K562 (cell line): ENCODE data around the gene ARHGEF17. TPM values are rescaled to one million over a fixed set of nuclear protein-coding genes. Genes with fewer than 3 reads are reported as not detected.
A peak's percentile ranks its signal among the peaks of the same experiment; 100 is the strongest.

Experiments used
- ATAC-seq: fragments of 200-7000 bp; cut with Tn5 transposase; 3 replicates; pipeline ENCODE4 v1.9.1; 2020; ENCODE audit warnings: moderate library complexity
- BruUV-seq: library from RNA; stranded (reverse); fragments of 400-500 nt; replicated peaks from 2 replicates; lab custom pipeline; 2021; lab: Mats Ljungman, UMichigan
- CTCF ChIA-PET: fragments of 300-600 bp; formaldehyde crosslinking; extraction: SDS; loops from one replicate; lab custom pipeline; 2021; ENCODE audit warnings: low intra/inter-chr PET ratio; lab: Yijun Ruan, JAX
- POLR2A ChIA-PET: fragments of 300-600, 350-650 bp; sonication (Branson Sonifier 250); formaldehyde crosslinking; extraction: SDS; loops from one replicate; lab custom pipeline; 2021; ENCODE audit warnings: antibody characterized with exemption, inconsistent platforms; lab: Yijun Ruan, JAX
- DNase-seq, 4 experiments: peaks; one replicate each; pipeline versions ENCODE4 v3.0.0 to v3.0.0-alpha.2; 2011 to 2018; ENCODE audit warnings: low spot score in 3 of 4, mixed read lengths in 3 of 4; ENCODE audit errors: extremely low read depth in 1 of 4
- FAIRE-seq: peaks from 2 replicates; lab custom pipeline; 2011; peaks lifted over from hg19 to GRCh38; lab: Jason Lieb, UNC
- H2AFZ ChIP-seq: 2 replicates; pipeline ENCODE4 v1.6.0; 2011; ENCODE audit warnings: low read depth, low read length, control low read depth, inconsistent platforms
- H3K27ac ChIP-seq: fragments of 200-600 bp; 3 replicates; pipeline ENCODE4 v1.8.0; 2011; ENCODE audit warnings: low read depth, mild to moderate bottlenecking, control low read depth, inconsistent platforms, low read length, moderate library complexity, mixed read lengths; ENCODE audit errors: extremely low read depth
- H3K27me3 ChIP-seq, 2 experiments: fragments of 300-600 bp in 1 of 2; 2 replicates in 1 of 2; 3 replicates in 1 of 2; pipeline versions ENCODE4 v1.6.0 to v1.8.0; 2011; ENCODE audit warnings: inconsistent platforms in 2 of 2, low read length in 2 of 2, mild to moderate bottlenecking in 1 of 2, mixed read lengths in 1 of 2, moderate library complexity in 1 of 2; ENCODE audit not compliant: control insufficient read depth in 2 of 2, insufficient read depth in 2 of 2
- H3K36me3 ChIP-seq: fragments of 300-600 bp; 3 replicates; pipeline ENCODE4 v1.8.0; 2011; ENCODE audit warnings: mild to moderate bottlenecking, low read length, inconsistent platforms; ENCODE audit not compliant: control insufficient read depth, insufficient read depth
- H3K4me1 ChIP-seq, 2 experiments: fragments of 200-600 bp in 1 of 2; replicated peaks in 1 of 2; 2 replicates in 1 of 2; 3 replicates in 1 of 2; pipeline versions ENCODE4 v1.5.1 to v1.8.0; 2011; ENCODE audit warnings: inconsistent platforms in 2 of 2, low read length in 2 of 2, mild to moderate bottlenecking in 1 of 2, mixed read lengths in 1 of 2, moderate library complexity in 1 of 2; ENCODE audit not compliant: control insufficient read depth in 2 of 2, insufficient read depth in 2 of 2
- H3K4me2 ChIP-seq: 2 replicates; pipeline ENCODE4 v1.6.1; 2011; ENCODE audit warnings: low read length, control low read depth, inconsistent platforms, mixed read lengths; ENCODE audit not compliant: insufficient read depth
- H3K4me3 ChIP-seq: fragments of 200-600 bp; sonication (generic), shearing (Covaris generic); 2 replicates; pipeline ENCODE4 v1.5.1; 2016; ENCODE audit warnings: control low read depth, inconsistent platforms
- H3K79me2 ChIP-seq: fragments of 200-600 bp; 3 replicates; pipeline ENCODE4 v1.8.0; 2011; ENCODE audit warnings: low read length, inconsistent platforms; ENCODE audit not compliant: control insufficient read depth, insufficient read depth
- H3K9ac ChIP-seq, 2 experiments: 2 replicates each; pipeline versions ENCODE4 v1.6.0 to v1.6.1; 2011; ENCODE audit warnings: low read depth in 2 of 2, low read length in 2 of 2, control low read depth in 1 of 2, inconsistent platforms in 1 of 2, mild to moderate bottlenecking in 1 of 2, mixed read lengths in 1 of 2; ENCODE audit not compliant: insufficient read depth in 1 of 2
- H3K9me1 ChIP-seq: one replicate; pipeline ENCODE4 v1.6.0; 2011; ENCODE audit warnings: inconsistent platforms, mild to moderate bottlenecking, low read length, moderate library complexity; ENCODE audit not compliant: control insufficient read depth, insufficient read depth
- H3K9me3 ChIP-seq: replicated peaks from 2 replicates; pipeline ENCODE4 v1.5.1; 2011; ENCODE audit warnings: low read depth, low read length, inconsistent platforms; ENCODE audit not compliant: control insufficient read depth, insufficient read depth
- H4K20me1 ChIP-seq: replicated peaks from 2 replicates; pipeline ENCODE4 v1.6.1; 2011; ENCODE audit warnings: low read length, inconsistent platforms, mixed read lengths; ENCODE audit not compliant: control insufficient read depth, insufficient read depth
- BCOR ChIP-seq: fragments of 450-650 bp; IDR thresholded peaks from 2 replicates; pipeline ENCODE4 v1.6.1; 2016
- DDX20 ChIP-seq: fragments of 450-650 bp; IDR thresholded peaks from 2 replicates; pipeline ENCODE4 v1.6.1; 2016; ENCODE audit warnings: missing genetic modification characterization, low read depth, mild to moderate bottlenecking, missing compliant biosample characterization, moderate library complexity
- DNMT1 ChIP-seq: fragments of 450-650 bp; IDR thresholded peaks from 2 replicates; pipeline ENCODE4 v1.6.1; 2016; ENCODE audit warnings: antibody characterized with exemption, mild to moderate bottlenecking
- E4F1 ChIP-seq: fragments of 250-450 bp; sonication (Bioruptor Pico); IDR thresholded peaks from 2 replicates; pipeline ENCODE4 v1.5.0; 2021; ENCODE audit warnings: mild to moderate bottlenecking, borderline replicate concordance
- HDAC8 ChIP-seq: fragments of 450-650 bp; IDR thresholded peaks from 2 replicates; pipeline ENCODE4 v1.6.1; 2016; ENCODE audit warnings: mild to moderate bottlenecking, missing genetic modification characterization, moderate library complexity, missing compliant biosample characterization
- MAZ ChIP-seq, 2 experiments: fragments of 450-650 bp in 1 of 2; sonication (generic) in 1 of 2; formaldehyde crosslinking; IDR thresholded peaks in 1 of 2; conservative IDR thresholded peaks in 1 of 2; 2 replicates each; pipeline versions ENCODE4 v1.4.0 to v1.5.0; 2020; ENCODE audit warnings: mild to moderate bottlenecking in 1 of 2, missing genetic modification reagents in 1 of 2
- RCOR1 ChIP-seq, 2 experiments: IDR thresholded peaks; 2 replicates each; pipeline ENCODE4 v1.6.1; 2012; ENCODE audit warnings: low read depth in 2 of 2, low read length in 2 of 2, borderline replicate concordance in 1 of 2, improper control_type of control experiment in 1 of 2
- SIN3A ChIP-seq, 2 experiments: fragments of 150-350 bp in 1 of 2; IDR thresholded peaks; 2 replicates each; pipeline ENCODE4 v1.6.1; 2011 to 2016; ENCODE audit warnings: borderline replicate concordance in 2 of 2, low read depth in 2 of 2, low read length in 2 of 2, mild to moderate bottlenecking in 2 of 2, moderate library complexity in 2 of 2; ENCODE audit not compliant: control insufficient read depth in 1 of 2
- TCF7 ChIP-seq: sonication (generic); IDR thresholded peaks from 2 replicates; pipeline ENCODE4 v1.6.1; 2016; ENCODE audit warnings: antibody characterized with exemption, borderline replicate concordance
- ZNF347 ChIP-seq: fragments of 450-650 bp; formaldehyde crosslinking; IDR thresholded peaks from 2 replicates; pipeline ENCODE4 v1.4.0; 2020; ENCODE audit warnings: low read depth, mild to moderate bottlenecking, moderate library complexity
- ZNF384 ChIP-seq: IDR thresholded peaks from 2 replicates; pipeline ENCODE4 v1.6.1; 2012; ENCODE audit warnings: low read depth, low read length, improper control_type of control experiment
- ZNF41 ChIP-seq: fragments of 250-450 bp; sonication (Bioruptor Pico); conservative IDR thresholded peaks from 2 replicates; pipeline ENCODE4 v1.4.0; 2020; ENCODE audit warnings: mild to moderate bottlenecking
- ZNF655 ChIP-seq: fragments of 250-450 bp; sonication (Bioruptor Pico); IDR thresholded peaks from 2 replicates; pipeline ENCODE4 v1.5.0; 2021
- ZNF717 ChIP-seq: fragments of 250-450 bp; sonication (Bioruptor Pico); IDR thresholded peaks from 2 replicates; pipeline ENCODE4 v1.5.0; 2021
- WGBS: fragments of 100-300 bp; shearing (Covaris generic); methylation state at CpG from one replicate; pipeline ENCODE4 v1.1.6; 2016; ENCODE audit warnings: low coverage, mixed read lengths; ENCODE audit not compliant: insufficient coverage; ENCODE audit errors: missing lambda C conversion rate; 5-methylcytosine and 5-hydroxymethylcytosine counted together
- in situ Hi-C: fragments of 300-500 bp; cut with MboI; formaldehyde crosslinking; loops from 4 replicates; pipeline ENCODE4 v1.15.0; 2018; ENCODE audit warnings: inconsistent platforms, mixed read lengths
- intact Hi-C: fragments of 100-400 bp; cut with micrococcal nuclease; formaldehyde crosslinking; loops from 2 replicates; pipeline ENCODE4 v1.14.2; 2022
- polyA plus RNA-seq, 8 experiments: library from polyadenylated mRNA; depleted of rRNA in 4 of 8; stranded (reverse) in 5 of 8; unstranded in 3 of 8; fragments of >200 nt; fragmentation: Nextera tagmentation in 2 of 8; fragmentation: Illumina TruSeq in 1 of 8; extraction: Ambion mirVana in 2 of 8; extraction: Trizol in 1 of 8; gene quantifications; 2 replicates each; pipeline versions ENCODE4 v1.2.1 to v1.2.3, GENCODE V29; 2011 to 2014; ENCODE audit warnings: inconsistent platforms in 1 of 8, missing spikeins in 1 of 8
- total RNA-seq, 7 experiments: library from RNA; depleted of rRNA in 6 of 7; stranded (reverse); fragments of >200 nt in 6 of 7; fragmentation: Illumina TruSeq in 2 of 7; extraction: Trizol in 2 of 7; gene quantifications; 2 replicates each; pipeline versions ENCODE4 v1.2.1 to v1.2.3, GENCODE V29; 2011 to 2021; ENCODE audit warnings: low replicate concordance in 1 of 7
- TF ChIP-seq, protein P1 (sequence below): sonication (generic); formaldehyde crosslinking; IDR thresholded peaks from 2 replicates; pipeline ENCODE4 v1.8.0; 2022; ENCODE audit warnings: mild to moderate bottlenecking, low read depth, missing genetic modification reagents

Gene ARHGEF17
- total and polyA plus RNA-seq, 9 of the 15 experiments (the other 6 are each of a cell fraction or from before 2014, with no cell fraction given): 0.04 to 0.68 (median 0.10) TPM; not detected in 2

GRCh38 chr11:73350908-73351636, 43.0 kb downstream of the ARHGEF17 start:
- Histone ChIP-seq H2AFZ (peak overlapping the region; percentile 76), H3K27me3 (peaks cover 16 to 46% of the 10 kb centered on the region in 2 experiments), H3K4me1 (peaks cover 3 to 11% of the 10 kb centered on the region in 2 experiments; a peak in 2 of 5 replicates), H3K9me3 (no peaks in the 10 kb centered on the region), H3K4me2 (peak overlapping the region; percentile 72), H4K20me1 (no peaks in the 10 kb centered on the region), H3K27ac (no peak overlapping the region), H3K36me3 (no peaks in the 10 kb centered on the region), H3K9me1 (no peaks in the 10 kb centered on the region), H3K4me3 (no peak overlapping the region), H3K9ac (0 out of 4 replicates have a peak overlapping the region, but pooled peaks of 1 of the 2 experiments have one; percentile 17), H3K79me2 (no peaks in the 10 kb centered on the region)
- 3% methylated on average over 16 of the region's 16 CpGs for WGBS
- peak; percentile 82 for ATAC-seq
- BruUV-seq: no TSS peak
- in situ Hi-C loops (loop anchor here (5.0 kb wide), 1 partner anchor 41 kb away; no protein-coding TSS in a partner anchor), intact Hi-C loops (loop anchor here (1.0 to 5.0 kb wide), 3 partner anchors 42 to 581 kb away; no protein-coding TSS in a partner anchor)
- FAIRE-seq: peak; percentile 96
- ChIA-PET CTCF (interaction anchor here (0.6 to 3.7 kb wide), 7 partner anchors 39 to 311 kb away, joined by 3 to 51 read pairs (median 3); no protein-coding TSS in a partner anchor), POLR2A (interaction anchor here (0.6 to 1.6 kb wide), 6 partner anchors 9 to 314 kb away, joined by 3 to 6 read pairs (median 4); partner anchors contain the start of gene FAM168A)
- peak; percentile 71 to 88 (median 86) for DNase-seq
- TF ChIP-seq RCOR1 (IDR thresholded peaks at IDR 0.05; ENCODE audit: borderline replicate concordance in 1 of 2, low read depth in 2 of 2, low read length in 2 of 2) (peak in 1 of 2 experiments; percentile 20; a peak in 1 of 4 replicates), SIN3A (IDR thresholded peaks at IDR 0.05; ENCODE audit: borderline replicate concordance in 2 of 2, control insufficient read depth in 1 of 2, low read depth in 2 of 2, low read length in 2 of 2) (no peak), ZNF655 (no peak), E4F1 (CRISPR knock-in tag) (no peak), MAZ (CRISPR knock-in tag; conservative IDR thresholded peaks at IDR 0.05 in 1 of 2, IDR thresholded peaks at IDR 0.05 in 1 of 2) (peak in 1 of 2 experiments; percentile 53; a peak in 1 of 4 replicates), BCOR (no peak), TCF7 (no peak), ZNF717 (CRISPR knock-in tag) (no peak), ZNF347 (CRISPR knock-in tag) (no peak), ZNF41 (CRISPR knock-in tag) (no peak), DNMT1 (no peak), HDAC8 (tag) (no peak), DDX20 (no peak), ZNF384 (peak; percentile 90)
- TF ChIP-seq, protein P1, sequence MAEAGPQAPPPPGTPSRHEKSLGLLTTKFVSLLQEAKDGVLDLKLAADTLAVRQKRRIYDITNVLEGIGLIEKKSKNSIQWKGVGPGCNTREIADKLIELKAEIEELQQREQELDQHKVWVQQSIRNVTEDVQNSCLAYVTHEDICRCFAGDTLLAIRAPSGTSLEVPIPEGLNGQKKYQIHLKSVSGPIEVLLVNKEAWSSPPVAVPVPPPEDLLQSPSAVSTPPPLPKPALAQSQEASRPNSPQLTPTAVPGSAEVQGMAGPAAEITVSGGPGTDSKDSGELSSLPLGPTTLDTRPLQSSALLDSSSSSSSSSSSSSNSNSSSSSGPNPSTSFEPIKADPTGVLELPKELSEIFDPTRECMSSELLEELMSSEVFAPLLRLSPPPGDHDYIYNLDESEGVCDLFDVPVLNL (CRISPR knock-in tag): no peak
